Cerebellar nuclear complex (tissue), 1 donor: ENCODE data around the gene MEF2C.
A peak's percentile ranks its signal among the peaks of the same experiment; 100 is the strongest.

Experiments used
- DNase-seq, 2 experiments: peaks; one replicate each; lab custom pipeline; 2025; lab: John Stamatoyannopoulos, UW

The MEF2C gene

DNA sequence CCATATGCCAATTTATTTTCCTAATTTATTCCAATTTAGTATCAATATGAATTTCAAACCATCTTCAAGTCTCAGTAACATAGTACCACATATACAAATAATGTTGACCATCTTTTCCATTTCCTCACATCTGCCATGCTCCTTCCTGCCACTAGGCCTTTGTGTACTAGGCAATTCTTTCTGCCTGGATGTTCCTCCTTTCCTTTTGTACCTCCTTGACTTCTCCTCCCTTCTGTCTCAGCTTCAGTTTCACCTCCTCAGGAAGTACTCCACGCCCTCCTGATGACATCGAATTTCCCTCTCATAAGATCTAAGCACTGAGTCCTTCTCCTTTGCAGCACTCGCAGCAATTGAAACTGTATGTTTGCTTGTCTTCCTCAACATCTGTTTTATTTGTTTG is 53.9 kb downstream of the MEF2C start:
- no peak for DNase-seq

- DNase-seq = no peak
Observed at GRCh38 chr5:88827997-88828396, 55.0 kb downstream of the MEF2C start.

DNA sequence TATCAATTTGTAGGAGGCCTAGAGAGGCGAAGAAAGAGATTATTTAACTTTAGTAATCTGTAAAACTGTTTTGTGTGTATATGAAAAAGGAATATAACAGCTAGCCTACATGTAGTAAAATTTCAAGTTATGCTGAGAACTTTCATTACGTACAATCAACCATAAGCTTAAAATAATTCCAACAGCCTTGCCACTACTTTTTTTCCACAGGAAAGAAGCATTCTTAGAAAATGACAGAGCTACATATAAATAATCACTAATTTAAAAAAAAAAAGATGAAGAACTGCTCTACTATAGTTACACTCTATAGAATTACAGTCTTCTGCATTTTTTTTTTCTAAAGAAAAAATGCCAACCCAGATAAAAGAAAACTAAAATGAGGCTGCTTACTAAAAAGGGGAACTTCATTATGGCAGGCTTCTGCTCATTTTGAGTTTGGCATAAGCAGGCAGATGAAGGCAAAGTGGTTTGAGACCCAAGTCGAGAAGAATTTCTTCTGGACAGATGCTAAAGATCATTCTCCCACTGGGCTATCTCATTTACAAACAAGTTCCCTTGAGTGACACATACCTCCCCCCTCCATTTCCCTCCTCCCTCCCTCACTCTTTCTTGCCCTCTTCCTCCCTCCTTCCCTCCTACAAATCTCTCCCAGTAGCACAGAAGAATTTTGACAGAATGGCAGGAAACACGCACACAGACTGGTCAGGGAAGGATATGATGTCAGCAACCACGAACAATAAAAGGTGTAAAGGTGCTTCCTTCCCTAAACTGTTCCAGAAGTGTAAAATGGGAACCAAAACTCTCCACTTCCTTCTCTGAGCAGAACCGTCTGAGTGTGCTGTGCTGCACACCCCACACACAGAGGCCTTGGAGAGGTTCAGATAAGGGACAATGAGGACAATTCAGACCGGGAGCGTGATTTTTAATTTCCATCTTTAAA is 56.1 kb downstream of the MEF2C start:
- no peak for DNase-seq

- DNase-seq = no peak
Observed at GRCh38 chr5:88825584-88826315, 57.2 kb downstream of the MEF2C start.

GRCh38 chr5:88824892-88825583 is 57.9 kb downstream of the MEF2C start:
- peak in 1 of 2 experiments; percentile 9 for DNase-seq

GRCh38 chr5:88824141-88824540 is 58.8 kb downstream of the MEF2C start:
- DNase-seq = no peak

DNA sequence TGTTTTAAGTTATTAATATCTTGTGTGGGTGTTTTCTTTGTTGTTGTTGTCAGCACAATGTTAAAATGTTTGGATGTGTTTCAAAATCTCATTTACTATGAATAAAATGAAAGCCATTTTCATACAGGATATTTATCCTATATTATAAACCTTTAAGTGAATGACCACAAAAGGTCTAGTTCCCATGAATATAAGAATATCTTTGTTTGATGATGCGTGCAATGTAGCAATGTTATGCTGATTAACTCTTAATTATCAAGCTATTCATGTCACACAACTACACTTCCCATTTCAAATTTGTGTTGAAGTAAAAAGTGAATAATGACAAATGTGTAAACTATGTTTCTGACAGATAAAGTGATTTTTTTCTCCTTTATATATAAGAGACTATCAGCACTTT is 59.8 kb downstream of the MEF2C start:
- DNase-seq = no peak

DNA sequence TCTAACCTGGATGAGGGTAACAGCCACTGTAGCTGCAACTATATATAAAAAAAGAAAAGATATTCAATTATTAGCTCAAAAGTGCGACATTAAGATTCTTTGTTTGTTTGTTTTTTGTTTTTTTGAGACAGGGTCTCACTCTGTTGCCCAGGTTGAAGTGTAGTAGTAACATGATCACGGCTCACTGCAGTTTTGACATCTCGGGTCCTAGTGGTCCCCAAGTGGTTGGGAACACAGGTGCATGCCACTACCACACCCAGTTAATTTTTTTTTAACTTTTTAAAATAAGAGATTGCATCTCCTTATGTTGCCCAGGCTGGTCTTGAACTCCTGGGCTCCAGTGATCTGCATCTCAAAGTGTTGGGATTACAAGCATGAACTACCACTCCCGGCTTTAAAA is 61.8 kb downstream of the MEF2C start:
- no peak for DNase-seq

DNA sequence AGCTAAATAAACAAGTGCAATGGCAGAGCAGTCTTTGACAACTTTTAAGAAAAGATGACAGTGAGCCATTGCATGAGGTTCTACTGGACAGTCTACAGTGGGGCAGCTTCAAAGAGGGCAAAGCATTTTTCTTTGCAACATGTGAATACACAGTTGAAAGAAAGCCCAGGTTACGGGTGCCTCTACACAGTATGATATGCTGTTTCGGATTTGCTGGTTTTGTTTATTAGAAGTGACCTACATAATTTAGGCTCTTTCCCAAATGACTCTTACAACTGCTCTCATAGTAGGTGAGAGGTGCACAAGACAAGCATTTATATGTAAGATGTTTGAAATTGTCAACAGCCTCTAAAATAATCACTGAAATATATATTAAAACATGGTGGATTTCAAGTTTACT is 62.4 kb downstream of the MEF2C start:
- DNase-seq = peak in 1 of 2 experiments; percentile 22

GRCh38 chr5:88819301-88819999 is 63.5 kb downstream of the MEF2C start:
- DNase-seq = no peak

GRCh38 chr5:88818296-88818695 is 64.7 kb downstream of the MEF2C start:
- DNase-seq = no peak

DNA sequence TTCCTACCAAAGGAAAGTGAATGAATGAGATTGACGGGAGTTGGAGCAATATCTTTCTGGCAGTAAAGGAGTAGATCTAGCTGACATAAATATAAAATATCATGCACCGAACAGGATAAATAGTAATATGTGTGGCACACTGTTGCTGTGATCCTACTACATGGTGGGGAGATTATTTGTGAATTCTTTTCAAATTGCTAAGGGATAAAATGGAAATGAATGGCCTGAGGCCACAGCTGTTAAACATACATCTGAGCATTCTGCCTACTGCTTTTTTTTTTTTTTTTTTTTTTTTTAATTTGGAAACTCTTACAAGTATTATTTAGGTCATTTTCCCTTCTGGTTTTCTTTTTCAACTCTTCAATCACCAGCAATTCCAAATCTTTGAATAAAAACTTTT is 66.8 kb downstream of the MEF2C start:
- DNase-seq = no peak

GRCh38 chr5:88815050-88815789 is 67.8 kb downstream of the MEF2C start:
- DNase-seq = no peak

GRCh38 chr5:88813805-88814575 is 69.0 kb downstream of the MEF2C start:
- no peak for DNase-seq

- no peak for DNase-seq
Observed at GRCh38 chr5:88813244-88813643, 69.7 kb downstream of the MEF2C start.

DNA sequence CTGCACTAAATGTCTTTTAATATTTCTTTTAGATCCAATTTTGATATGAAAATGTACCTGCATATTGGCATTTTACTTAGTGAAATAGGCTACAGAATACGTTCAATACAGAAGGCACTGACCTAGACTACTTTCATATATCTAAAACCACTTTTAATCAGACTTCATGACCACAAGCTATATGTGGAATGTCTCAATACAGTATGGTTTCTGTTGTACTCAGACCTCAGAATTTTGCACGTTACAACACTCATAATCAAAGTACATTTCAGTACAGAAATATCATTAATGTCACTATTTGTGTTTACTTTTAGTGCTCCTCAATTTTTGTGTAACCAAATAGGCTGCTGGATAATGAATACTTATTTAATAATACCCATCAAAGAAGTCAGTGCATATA is 74.8 kb downstream of the MEF2C start:
- DNase-seq = no peak

DNA sequence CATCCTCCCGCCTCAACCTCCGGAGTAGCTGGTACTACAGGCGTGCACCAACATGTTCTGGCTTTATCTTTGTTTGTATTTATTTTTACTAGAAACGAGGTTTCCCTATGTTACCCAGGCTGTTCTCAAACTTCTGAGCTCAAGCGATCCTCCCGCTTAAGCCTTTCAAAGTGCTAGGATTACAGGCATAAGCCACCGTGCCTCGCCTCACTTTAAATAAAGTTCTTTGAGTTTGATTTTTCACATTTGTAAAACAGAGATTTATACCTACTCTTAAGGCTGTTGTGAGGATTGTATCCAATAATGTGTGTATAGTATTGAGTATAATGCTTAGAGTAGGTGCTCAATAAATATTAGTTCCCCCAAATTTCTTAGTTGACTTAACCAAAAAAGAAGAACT is 75.7 kb downstream of the MEF2C start:
- DNase-seq = no peak

DNA sequence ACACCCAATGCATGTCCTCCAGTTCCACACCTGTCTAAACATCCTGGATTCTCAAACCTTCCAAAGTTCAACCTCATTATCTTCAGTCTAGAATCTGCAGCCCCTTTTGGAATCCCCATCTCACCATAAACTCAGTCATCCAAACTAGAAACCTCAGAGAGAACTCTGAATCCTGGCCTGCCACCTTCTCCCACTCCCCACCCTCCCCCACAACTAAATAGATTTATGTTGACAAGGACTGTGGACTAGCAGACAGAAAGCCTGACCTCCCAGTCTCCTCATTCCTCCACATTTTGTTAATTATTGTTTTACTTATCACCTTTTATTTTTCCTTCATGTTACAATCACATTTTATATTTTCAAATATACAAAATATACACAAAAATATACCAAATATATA is 76.6 kb downstream of the MEF2C start:
- DNase-seq = no peak

DNA sequence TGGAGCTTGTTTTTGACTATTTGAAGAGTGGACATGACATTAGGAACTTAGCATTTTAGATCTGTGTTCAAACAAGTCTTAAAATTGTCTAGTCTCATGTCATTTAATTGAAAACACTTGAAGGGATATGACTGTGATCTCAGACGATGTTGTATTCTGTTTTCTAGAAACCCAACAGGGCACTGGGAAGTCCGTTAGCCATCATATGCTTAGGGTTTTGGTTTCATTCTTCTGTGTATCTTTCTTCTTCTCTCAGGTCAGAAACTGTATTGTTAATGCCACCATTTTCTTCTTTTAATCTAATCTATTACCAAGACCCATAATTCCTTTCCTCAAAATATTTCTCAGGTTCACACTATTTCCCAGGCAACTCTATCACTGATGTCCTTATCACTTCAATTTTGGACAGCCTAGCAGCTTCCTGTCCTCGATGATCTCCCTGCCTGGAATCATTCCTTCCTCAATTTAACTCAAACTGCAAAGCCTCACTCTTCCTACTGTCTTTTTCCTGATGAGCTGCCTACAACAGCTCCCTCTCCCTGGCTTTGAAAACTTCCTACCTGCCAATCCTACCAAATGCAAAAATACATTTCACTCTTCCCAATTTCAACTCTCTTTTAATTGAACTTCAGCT is 77.7 kb downstream of the MEF2C start:
- no peak for DNase-seq

DNA sequence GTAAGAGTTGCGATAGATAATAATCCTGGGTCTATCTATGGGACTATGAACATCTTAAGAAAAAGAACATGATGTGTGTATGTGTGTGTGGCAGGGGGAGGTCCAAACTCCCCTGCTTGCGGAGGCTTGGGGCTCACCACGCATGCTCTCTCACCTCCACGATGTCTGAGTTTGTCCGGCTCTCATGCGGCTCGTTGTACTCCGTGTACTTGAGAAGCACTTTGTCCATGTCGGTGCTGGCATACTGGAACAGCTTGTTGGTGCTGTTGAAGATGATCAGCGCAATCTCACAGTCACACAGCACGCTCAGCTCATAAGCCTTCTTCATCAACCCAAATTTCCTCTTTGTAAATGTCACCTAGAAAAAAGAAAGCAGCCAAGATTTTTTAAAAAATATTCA is 78.5 kb downstream of the MEF2C start:
- no peak for DNase-seq
